Astrocyte (in vitro differentiated cells and primary cell): ENCODE measurements around the gene TMEM9. TPM values are rescaled to one million over a fixed set of nuclear protein-coding genes. Genes with fewer than 3 reads are reported as not detected.

Experiments used
- DNase-seq: peaks from one replicate; pipeline ENCODE4 v3.0.0-alpha.2; 2010; ENCODE audit warnings: low read depth
- FAIRE-seq: peaks from 2 replicates; lab custom pipeline; 2011; peaks lifted over from hg19 to GRCh38; lab: Jason Lieb, UNC
- H2AFZ ChIP-seq: 2 replicates; pipeline ENCODE4 v1.6.0; 2012; ENCODE audit warnings: low read depth, low read length, inconsistent platforms
- H3K27ac ChIP-seq: 2 replicates; pipeline ENCODE4 v1.5.1; 2011; ENCODE audit warnings: low read depth, low read length, inconsistent platforms
- H3K27me3 ChIP-seq: 2 replicates; pipeline ENCODE4 v1.6.0; 2011; ENCODE audit warnings: low read length, inconsistent platforms; ENCODE audit not compliant: insufficient read depth
- H3K36me3 ChIP-seq: 2 replicates; pipeline ENCODE4 v1.5.1; 2011; ENCODE audit warnings: low read length, inconsistent platforms; ENCODE audit not compliant: insufficient read depth
- H3K4me1 ChIP-seq: 2 replicates; pipeline ENCODE4 v1.5.1; 2011; ENCODE audit warnings: low read length, inconsistent platforms; ENCODE audit not compliant: insufficient read depth
- H3K4me2 ChIP-seq: 2 replicates; pipeline ENCODE4 v1.6.0; 2012; ENCODE audit warnings: low read length, inconsistent platforms
- H3K4me3 ChIP-seq: 2 replicates; pipeline ENCODE4 v1.5.1; 2011; ENCODE audit warnings: low read depth, mild to moderate bottlenecking, low read length, inconsistent platforms; ENCODE audit not compliant: insufficient read depth
- H3K79me2 ChIP-seq: 2 replicates; pipeline ENCODE4 v1.6.0; 2012; ENCODE audit warnings: mild to moderate bottlenecking, low read length, inconsistent platforms; ENCODE audit not compliant: insufficient read depth
- H3K9ac ChIP-seq: 2 replicates; pipeline ENCODE4 v1.6.0; 2012; ENCODE audit warnings: mild to moderate bottlenecking, low read length, inconsistent platforms
- H3K9me3 ChIP-seq: 2 replicates; pipeline ENCODE4 v1.5.1; 2012; ENCODE audit warnings: low read depth, mild to moderate bottlenecking, low read length, inconsistent platforms; ENCODE audit not compliant: insufficient read depth
- H4K20me1 ChIP-seq: 2 replicates; pipeline ENCODE4 v1.6.0; 2012; ENCODE audit warnings: low read length, inconsistent platforms; ENCODE audit not compliant: insufficient read depth
- H3K27ac Mint-ChIP-seq: one replicate; pipeline ENCODE4 v1.8.0; 2021; ENCODE audit warnings: mild to moderate bottlenecking, mixed read lengths; ENCODE audit not compliant: unreplicated experiment
- H3K27me3 Mint-ChIP-seq: one replicate; pipeline ENCODE4 v1.8.0; 2021; ENCODE audit warnings: low read depth, mixed read lengths; ENCODE audit not compliant: unreplicated experiment
- H3K36me3 Mint-ChIP-seq: one replicate; pipeline ENCODE4 v1.8.0; 2021; ENCODE audit warnings: low read depth, mixed read lengths; ENCODE audit not compliant: unreplicated experiment
- H3K4me1 Mint-ChIP-seq: one replicate; pipeline ENCODE4 v1.8.0; 2021; ENCODE audit warnings: low read depth, mixed read lengths; ENCODE audit not compliant: unreplicated experiment
- H3K4me3 Mint-ChIP-seq: one replicate; pipeline ENCODE4 v1.8.0; 2021; ENCODE audit warnings: mild to moderate bottlenecking, moderate library complexity, mixed read lengths; ENCODE audit not compliant: unreplicated experiment
- H3K9me3 Mint-ChIP-seq: one replicate; pipeline ENCODE4 v1.8.0; 2021; ENCODE audit warnings: mild to moderate bottlenecking, mixed read lengths; ENCODE audit not compliant: unreplicated experiment
- EZH2 ChIP-seq: IDR thresholded peaks from 2 replicates; pipeline ENCODE4 v1.6.1; 2012; ENCODE audit warnings: mild to moderate bottlenecking, low read length, inconsistent platforms; ENCODE audit not compliant: insufficient read depth
- total RNA-seq: library from RNA; stranded (reverse); gene quantifications from 2 replicates; pipeline ENCODE4 v1.2.1, GENCODE V29; 2021
- TF ChIP-seq, protein P1 (sequence below): IDR thresholded peaks from 2 replicates; pipeline ENCODE4 v1.5.1; 2011; ENCODE audit warnings: low read depth, mild to moderate bottlenecking, inconsistent platforms, low read length, moderate library complexity; ENCODE audit not compliant: insufficient read depth

TMEM9 gene
- total RNA-seq, 1 donor from 2014 or later, result 88.1 TPM

DNA sequence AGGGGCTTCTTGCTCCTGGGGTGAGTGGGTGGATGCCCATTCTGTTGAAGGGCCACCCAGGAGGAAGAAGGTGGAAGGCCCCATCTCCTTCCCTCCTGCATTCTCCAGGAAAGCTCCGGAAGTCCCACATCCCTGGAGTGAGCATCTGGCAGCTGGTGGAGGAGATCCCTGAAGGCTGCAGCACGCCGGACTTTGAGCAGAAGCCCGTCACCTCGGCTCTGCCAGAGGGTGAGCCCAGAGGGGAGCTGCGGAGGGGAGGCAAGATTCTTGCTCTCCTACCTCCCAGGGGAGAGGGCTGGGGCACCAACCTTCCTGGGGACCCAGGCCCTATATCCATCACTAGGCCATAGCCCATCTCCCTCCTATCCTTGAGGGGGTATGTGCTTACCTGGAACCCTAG lies 39.8 kb upstream of the TMEM9 start:
- FAIRE-seq, result no peak
- H3K27me3 ChIP-seq, result no peaks in the 10 kb centered on the region
- no peak overlapping the region for H3K9ac ChIP-seq
- H2AFZ ChIP-seq, result no peak overlapping the region
- TF ChIP-seq EZH2, result no peak
- TF ChIP-seq, protein P1, sequence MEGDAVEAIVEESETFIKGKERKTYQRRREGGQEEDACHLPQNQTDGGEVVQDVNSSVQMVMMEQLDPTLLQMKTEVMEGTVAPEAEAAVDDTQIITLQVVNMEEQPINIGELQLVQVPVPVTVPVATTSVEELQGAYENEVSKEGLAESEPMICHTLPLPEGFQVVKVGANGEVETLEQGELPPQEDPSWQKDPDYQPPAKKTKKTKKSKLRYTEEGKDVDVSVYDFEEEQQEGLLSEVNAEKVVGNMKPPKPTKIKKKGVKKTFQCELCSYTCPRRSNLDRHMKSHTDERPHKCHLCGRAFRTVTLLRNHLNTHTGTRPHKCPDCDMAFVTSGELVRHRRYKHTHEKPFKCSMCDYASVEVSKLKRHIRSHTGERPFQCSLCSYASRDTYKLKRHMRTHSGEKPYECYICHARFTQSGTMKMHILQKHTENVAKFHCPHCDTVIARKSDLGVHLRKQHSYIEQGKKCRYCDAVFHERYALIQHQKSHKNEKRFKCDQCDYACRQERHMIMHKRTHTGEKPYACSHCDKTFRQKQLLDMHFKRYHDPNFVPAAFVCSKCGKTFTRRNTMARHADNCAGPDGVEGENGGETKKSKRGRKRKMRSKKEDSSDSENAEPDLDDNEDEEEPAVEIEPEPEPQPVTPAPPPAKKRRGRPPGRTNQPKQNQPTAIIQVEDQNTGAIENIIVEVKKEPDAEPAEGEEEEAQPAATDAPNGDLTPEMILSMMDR, result no peak
- Mint-ChIP-seq H3K27me3 (peaks cover 39% of the 10 kb centered on the region), H3K27ac (no peak overlapping the region), H3K4me3 (no peak overlapping the region), H3K4me1 (peaks cover 5% of the 10 kb centered on the region), H3K36me3 (no peaks in the 10 kb centered on the region), H3K9me3 (peaks cover 3% of the 10 kb centered on the region)
- no peaks in the 10 kb centered on the region for H4K20me1 ChIP-seq
- no peaks in the 10 kb centered on the region for H3K36me3 ChIP-seq
- peaks cover 14% of the 10 kb centered on the region for H3K4me1 ChIP-seq
- DNase-seq, result no peak
- H3K4me2 ChIP-seq, result no peak overlapping the region
- H3K4me3 ChIP-seq, result no peak overlapping the region
- no peaks in the 10 kb centered on the region for H3K79me2 ChIP-seq
- no peak overlapping the region for H3K27ac ChIP-seq
- H3K9me3 ChIP-seq, result no peaks in the 10 kb centered on the region

DNA sequence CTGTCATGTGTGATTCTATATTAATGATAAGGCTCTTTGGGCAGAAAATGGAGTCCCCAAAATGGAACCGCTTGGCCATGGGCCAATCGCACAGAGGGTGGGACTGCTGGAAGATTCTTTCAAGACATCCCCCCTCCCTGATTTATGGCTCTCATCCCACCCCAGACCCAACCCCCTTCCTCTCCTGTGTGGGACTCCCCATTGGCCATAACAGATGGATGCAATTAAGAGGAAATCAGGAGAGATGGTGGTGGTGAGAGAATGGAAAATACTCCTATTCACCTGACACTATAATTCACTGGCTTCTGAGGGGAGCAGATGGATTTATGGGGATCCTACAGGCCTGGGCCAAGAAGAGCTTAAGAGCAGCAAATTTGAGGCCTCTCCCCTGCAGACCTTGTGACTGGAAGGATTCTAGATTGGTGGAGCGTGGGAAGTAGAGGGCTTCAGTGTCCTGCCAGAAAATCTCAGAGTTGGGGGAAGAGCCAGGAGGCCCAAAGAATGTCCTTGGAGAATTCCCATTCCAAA lies 38.1 kb upstream of the TMEM9 start:
- Mint-ChIP-seq H3K27me3 (peaks cover 45% of the 10 kb centered on the region), H3K4me3 (no peak overlapping the region), H3K27ac (no peak overlapping the region), H3K36me3 (no peaks in the 10 kb centered on the region), H3K9me3 (peaks cover 3% of the 10 kb centered on the region), H3K4me1 (peaks cover 5% of the 10 kb centered on the region)
- H3K9ac ChIP-seq, result no peak overlapping the region
- H3K4me1 ChIP-seq, result peaks cover 14% of the 10 kb centered on the region
- DNase-seq (no peak), FAIRE-seq (no peak)
- no peaks in the 10 kb centered on the region for H3K9me3 ChIP-seq
- H2AFZ ChIP-seq, result no peak overlapping the region
- no peak overlapping the region for H3K4me2 ChIP-seq
- H3K36me3 ChIP-seq, result no peaks in the 10 kb centered on the region
- H3K79me2 ChIP-seq, result no peaks in the 10 kb centered on the region
- no peaks in the 10 kb centered on the region for H4K20me1 ChIP-seq
- no peak overlapping the region for H3K4me3 ChIP-seq
- H3K27ac ChIP-seq, result peak overlapping the region; percentile 40
- TF ChIP-seq, protein P1, result no peak
- H3K27me3 ChIP-seq, result no peaks in the 10 kb centered on the region

DNA sequence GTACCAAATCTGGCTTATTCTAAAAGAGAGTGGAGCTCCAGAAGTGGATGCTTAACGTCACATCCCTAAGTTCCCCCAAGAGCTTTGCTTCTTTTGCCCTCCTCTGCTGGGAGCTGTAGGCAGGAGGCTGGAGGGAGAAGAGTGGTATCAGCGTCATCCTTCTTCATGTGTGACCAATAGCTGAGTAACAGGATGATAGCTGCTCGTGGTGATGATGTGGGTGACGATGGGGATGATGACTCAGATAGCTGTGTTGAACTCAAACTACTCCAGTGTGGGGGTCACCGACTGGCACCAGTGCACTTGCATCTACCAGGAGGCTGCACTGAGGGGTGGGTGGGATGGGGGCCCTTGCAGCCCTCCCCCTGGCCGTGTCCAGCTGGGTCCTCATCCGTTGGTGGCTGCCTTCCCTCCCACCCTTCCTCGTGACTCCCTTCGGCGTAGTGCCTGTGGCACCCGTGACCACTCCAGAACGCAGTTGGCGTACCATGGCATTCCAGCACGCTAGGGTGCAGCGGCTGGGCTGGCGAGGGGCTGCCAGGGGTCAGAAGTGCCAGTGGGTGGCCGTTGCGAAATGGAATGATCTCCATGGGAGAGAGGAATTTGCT lies 37.5 kb upstream of the TMEM9 start:
- Mint-ChIP-seq H3K27ac (no peak overlapping the region), H3K9me3 (peaks cover 3% of the 10 kb centered on the region), H3K36me3 (no peaks in the 10 kb centered on the region), H3K4me3 (no peak overlapping the region), H3K4me1 (peaks cover 5% of the 10 kb centered on the region), H3K27me3 (peaks cover 44% of the 10 kb centered on the region)
- H3K4me2 ChIP-seq, result peak overlapping the region; percentile 51
- H3K27ac ChIP-seq, result peak overlapping the region; percentile 40
- no peaks in the 10 kb centered on the region for H3K79me2 ChIP-seq
- H3K9ac ChIP-seq, result peak overlapping the region; percentile 50
- DNase-seq (peak; percentile 88), FAIRE-seq (peak; percentile 94)
- H2AFZ ChIP-seq, result peak overlapping the region; percentile 29
- no peak overlapping the region for H3K4me3 ChIP-seq
- no peaks in the 10 kb centered on the region for H3K9me3 ChIP-seq
- H3K27me3 ChIP-seq, result no peaks in the 10 kb centered on the region
- peaks cover 14% of the 10 kb centered on the region for H3K4me1 ChIP-seq
- TF ChIP-seq EZH2, result no peak
- TF ChIP-seq, protein P1, result no peak
- no peaks in the 10 kb centered on the region for H4K20me1 ChIP-seq
- no peaks in the 10 kb centered on the region for H3K36me3 ChIP-seq
